Measurements from ENCODE around the gene SGTA.

Gene SGTA

GRCh38 chr19:2809387-2810140, 26.5 kb upstream of the SGTA start:
- DNase-seq, result no peak

GRCh38 chr19:2808129-2808941, 25.3 kb upstream of the SGTA start:
- DNase-seq, result no peak

- DNase-seq, result no peak
Observed at GRCh38 chr19:2807379-2808128, 24.5 kb upstream of the SGTA start.

- no peak for DNase-seq
Observed at GRCh38 chr19:2806736-2807378, 23.8 kb upstream of the SGTA start.

- no peak for DNase-seq
Observed at GRCh38 chr19:2805991-2806649, 23.0 kb upstream of the SGTA start.

- no peak for DNase-seq
Observed at GRCh38 chr19:2805261-2805900, 22.3 kb upstream of the SGTA start.

- no peak for DNase-seq
Observed at GRCh38 chr19:2804156-2805004, 21.3 kb upstream of the SGTA start.

GRCh38 chr19:2803486-2804155, 20.5 kb upstream of the SGTA start:
- no peak for DNase-seq

GRCh38 chr19:2802826-2803225, 19.8 kb upstream of the SGTA start:
- DNase-seq, result no peak

- DNase-seq, result no peak
Observed at GRCh38 chr19:2800506-2800905, 17.4 kb upstream of the SGTA start.

- no peak for DNase-seq
Observed at GRCh38 chr19:2799273-2800020, 16.4 kb upstream of the SGTA start.

- no peak for DNase-seq
Observed at GRCh38 chr19:2798733-2799132, 15.7 kb upstream of the SGTA start.

GRCh38 chr19:2798158-2798685, 15.1 kb upstream of the SGTA start:
- DNase-seq, result no peak

GRCh38 chr19:2797280-2797679, 14.2 kb upstream of the SGTA start:
- DNase-seq, result no peak

GRCh38 chr19:2796659-2797266, 13.7 kb upstream of the SGTA start:
- no peak for DNase-seq

- DNase-seq, result no peak
Observed at GRCh38 chr19:2795827-2796658, 13.0 kb upstream of the SGTA start.

- DNase-seq, result no peak
Observed at GRCh38 chr19:2793577-2793976, 10.5 kb upstream of the SGTA start.

- DNase-seq, result no peak
Observed at GRCh38 chr19:2793126-2793525, 10.1 kb upstream of the SGTA start.
